ENCODE measurements around the gene GPR82.

DNA sequence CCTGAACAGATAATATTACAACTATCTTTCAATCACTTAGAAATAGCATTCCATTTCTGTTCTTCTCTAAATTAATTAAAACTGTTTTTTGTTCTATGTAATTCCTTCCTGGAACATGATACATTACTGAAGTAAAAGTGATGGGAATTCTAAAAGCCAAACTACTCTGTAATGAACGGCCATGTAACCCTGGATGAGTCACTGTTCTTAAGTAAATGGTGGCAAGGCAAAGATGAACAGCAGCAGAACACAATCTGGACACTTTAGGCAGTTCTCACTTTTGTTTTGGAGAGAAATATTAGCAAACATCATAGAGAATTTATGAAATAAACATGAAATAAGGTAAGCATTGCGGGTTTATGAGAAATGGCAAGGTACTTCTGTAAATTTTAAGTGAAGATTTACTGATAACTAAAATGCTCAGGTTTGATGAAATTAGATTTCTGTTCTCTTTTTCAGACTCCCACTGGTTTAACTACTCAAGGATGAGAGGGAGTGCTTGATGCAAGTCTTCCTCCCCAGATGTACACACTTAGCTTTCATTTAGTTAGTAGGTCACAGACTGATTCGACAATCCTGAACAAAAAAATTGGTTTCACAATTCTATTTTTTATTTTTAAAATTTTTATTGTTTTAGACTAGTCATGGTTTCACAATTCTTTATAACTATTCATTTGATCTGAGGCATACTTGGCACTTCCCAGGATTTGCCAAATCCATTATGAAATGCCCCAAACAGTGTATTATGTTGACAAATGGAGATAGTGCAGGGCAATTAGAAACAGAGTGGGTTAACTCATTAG lies 964 bp upstream of the GPR82 start:
- no peak for TF ChIP-seq YY1 (IDR thresholded peaks at IDR 0.05; ENCODE audit: low read depth, low read length)
- TF ChIP-seq, protein P1, sequence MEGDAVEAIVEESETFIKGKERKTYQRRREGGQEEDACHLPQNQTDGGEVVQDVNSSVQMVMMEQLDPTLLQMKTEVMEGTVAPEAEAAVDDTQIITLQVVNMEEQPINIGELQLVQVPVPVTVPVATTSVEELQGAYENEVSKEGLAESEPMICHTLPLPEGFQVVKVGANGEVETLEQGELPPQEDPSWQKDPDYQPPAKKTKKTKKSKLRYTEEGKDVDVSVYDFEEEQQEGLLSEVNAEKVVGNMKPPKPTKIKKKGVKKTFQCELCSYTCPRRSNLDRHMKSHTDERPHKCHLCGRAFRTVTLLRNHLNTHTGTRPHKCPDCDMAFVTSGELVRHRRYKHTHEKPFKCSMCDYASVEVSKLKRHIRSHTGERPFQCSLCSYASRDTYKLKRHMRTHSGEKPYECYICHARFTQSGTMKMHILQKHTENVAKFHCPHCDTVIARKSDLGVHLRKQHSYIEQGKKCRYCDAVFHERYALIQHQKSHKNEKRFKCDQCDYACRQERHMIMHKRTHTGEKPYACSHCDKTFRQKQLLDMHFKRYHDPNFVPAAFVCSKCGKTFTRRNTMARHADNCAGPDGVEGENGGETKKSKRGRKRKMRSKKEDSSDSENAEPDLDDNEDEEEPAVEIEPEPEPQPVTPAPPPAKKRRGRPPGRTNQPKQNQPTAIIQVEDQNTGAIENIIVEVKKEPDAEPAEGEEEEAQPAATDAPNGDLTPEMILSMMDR (IDR thresholded peaks at IDR 0.05; ENCODE audit: control extremely low read depth in 1 of 3, insufficient read depth in 1 of 3, low read depth in 1 of 3, low read length in 3 of 3), result no peak
- TF ChIP-seq RNF2 (IDR thresholded peaks at IDR 0.05; ENCODE audit: borderline replicate concordance, low read depth, low read length, missing control alignments, poor library complexity, severe bottlenecking), result no peak
- TF ChIP-seq EZH2 (IDR thresholded peaks at IDR 0.05; ENCODE audit: low read depth, low read length, severe bottlenecking), result no peak
- TF ChIP-seq SP2 (IDR thresholded peaks at IDR 0.05; ENCODE audit: low read length), result no peak
- TF ChIP-seq POLR2A (IDR thresholded peaks at IDR 0.05; ENCODE audit: control extremely low read depth in 1 of 2, low read depth in 2 of 2, low read length in 2 of 2), result no peak
- TF ChIP-seq CHD1 (IDR thresholded peaks at IDR 0.05; ENCODE audit: low read depth, low read length), result no peak
- no peak for TF ChIP-seq FOSL1 (IDR thresholded peaks at IDR 0.05; ENCODE audit: insufficient read depth, low read depth, low read length)
- TF ChIP-seq EGR1 (IDR thresholded peaks at IDR 0.05; ENCODE audit: borderline replicate concordance, low read depth, low read length), result no peak
- TF ChIP-seq POLR2AphosphoS5 (IDR thresholded peaks at IDR 0.05; ENCODE audit: low read depth, low read length), result no peak

Measured in H1 (cell line).